H4 (cell line): ENCODE data around the gene DNAJC4. TPM values are rescaled to one million over a fixed set of nuclear protein-coding genes. Genes with fewer than 3 reads are reported as not detected.

Source experiments
- DNase-seq: peaks from one replicate; pipeline ENCODE4 v3.0.0-alpha.2; 2015; ENCODE audit warnings: low spot score
- total RNA-seq: library from RNA; depleted of rRNA; stranded (reverse); fragments of >200 nt; shearing (Covaris generic); gene quantifications from 2 replicates; pipeline ENCODE4 v1.2.3, GENCODE V29; 2014

Gene DNAJC4
- total RNA-seq, 1 experiment from 2014 or later: 2.5 TPM

- DNase-seq: no peak
Measured at GRCh38 chr11:64258356-64258755, 28.0 kb downstream of the DNAJC4 start.

DNA sequence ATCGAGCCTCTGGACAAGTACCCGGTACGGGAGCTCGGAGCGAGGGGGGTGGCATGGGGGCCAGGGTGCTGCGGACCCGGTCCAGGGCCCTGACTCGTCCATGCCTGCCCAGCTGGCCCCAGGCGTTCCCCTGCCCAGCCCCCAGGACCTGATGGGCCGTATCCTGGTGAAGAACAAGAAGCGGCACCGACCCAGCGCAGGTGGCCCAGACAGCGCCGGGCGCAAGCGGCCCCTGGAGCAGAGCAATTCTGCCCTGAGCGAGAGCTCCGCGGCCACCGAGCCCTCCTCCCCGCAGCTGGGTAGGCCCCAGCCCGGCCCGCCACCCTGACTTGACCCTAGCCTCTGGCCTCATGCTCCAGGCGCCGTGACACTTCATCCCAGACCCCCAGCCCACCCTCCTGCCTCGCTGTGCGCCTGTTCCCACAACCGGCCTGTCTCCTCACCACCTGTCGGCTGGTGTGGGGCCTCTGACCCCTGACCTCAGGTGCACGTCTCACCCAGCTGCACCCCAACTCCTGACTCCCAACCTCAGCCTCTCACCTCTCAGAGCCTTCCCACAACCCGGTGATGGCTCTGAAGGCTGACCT, 28.7 kb downstream of the DNAJC4 start:
- no peak for DNase-seq

GRCh38 chr11:64259533-64260067, 29.3 kb downstream of the DNAJC4 start:
- DNase-seq: no peak

- DNase-seq: no peak
Measured at GRCh38 chr11:64260147-64260708, 29.9 kb downstream of the DNAJC4 start.

DNA sequence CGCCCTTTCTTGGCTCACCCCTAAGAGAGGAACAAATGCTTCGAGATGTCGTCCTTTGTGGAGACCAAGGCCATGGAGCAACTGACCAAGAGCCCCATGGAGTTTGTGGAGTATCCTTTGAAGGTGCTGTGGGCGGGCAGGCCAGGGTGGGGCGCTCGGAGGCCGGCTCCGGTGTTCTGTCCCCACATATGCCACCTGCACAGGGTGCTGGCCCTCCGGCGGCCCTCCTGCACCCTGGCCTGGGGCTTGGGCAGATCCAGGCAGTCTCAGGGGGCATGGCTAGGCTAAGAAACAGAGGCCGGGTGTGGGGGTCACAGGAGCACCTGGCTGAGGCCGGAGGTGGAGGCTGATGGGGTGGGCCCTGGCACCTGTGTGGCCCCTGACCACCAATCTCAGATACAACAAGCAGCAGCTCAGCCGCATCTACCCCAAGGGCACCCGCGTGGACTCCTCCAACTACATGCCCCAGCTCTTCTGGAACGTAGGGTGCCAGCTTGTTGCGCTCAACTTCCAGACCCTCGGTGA, 31.3 kb downstream of the DNAJC4 start:
- DNase-seq: no peak

DNA sequence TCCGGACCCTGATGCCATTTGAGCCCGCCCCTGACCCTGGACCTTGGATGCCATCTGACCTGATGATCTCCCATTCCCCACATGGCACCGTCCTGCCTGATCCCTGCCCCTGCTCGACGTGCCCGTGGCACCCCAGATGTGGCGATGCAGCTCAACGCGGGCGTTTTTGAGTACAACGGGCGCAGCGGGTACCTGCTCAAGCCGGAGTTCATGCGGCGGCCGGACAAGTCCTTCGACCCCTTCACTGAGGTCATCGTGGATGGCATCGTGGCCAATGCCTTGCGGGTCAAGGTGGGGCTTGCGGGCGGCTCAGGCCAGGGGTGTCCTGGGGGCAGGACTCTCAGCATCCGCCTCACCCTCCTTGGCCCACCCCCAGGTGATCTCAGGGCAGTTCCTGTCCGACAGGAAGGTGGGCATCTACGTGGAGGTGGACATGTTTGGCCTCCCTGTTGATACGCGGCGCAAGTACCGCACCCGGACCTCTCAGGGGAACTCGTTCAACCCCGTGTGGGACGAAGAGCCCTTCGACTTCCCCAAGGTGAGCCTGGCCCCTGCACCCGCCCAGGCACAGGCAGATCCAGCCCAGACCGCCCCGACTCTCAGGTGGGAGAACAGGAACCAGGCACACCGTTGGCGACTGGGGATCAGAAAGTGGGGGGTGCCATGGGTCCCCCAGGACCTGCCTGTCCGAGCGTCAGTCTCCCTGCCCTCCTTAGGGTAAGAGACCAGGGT, 32.1 kb downstream of the DNAJC4 start:
- no peak for DNase-seq

- no peak for DNase-seq
Measured at GRCh38 chr11:64263021-64263946, 32.9 kb downstream of the DNAJC4 start.

- DNase-seq: no peak
Measured at GRCh38 chr11:64263947-64264317, 33.6 kb downstream of the DNAJC4 start.

GRCh38 chr11:64264371-64264852, 34.1 kb downstream of the DNAJC4 start:
- no peak for DNase-seq

DNA sequence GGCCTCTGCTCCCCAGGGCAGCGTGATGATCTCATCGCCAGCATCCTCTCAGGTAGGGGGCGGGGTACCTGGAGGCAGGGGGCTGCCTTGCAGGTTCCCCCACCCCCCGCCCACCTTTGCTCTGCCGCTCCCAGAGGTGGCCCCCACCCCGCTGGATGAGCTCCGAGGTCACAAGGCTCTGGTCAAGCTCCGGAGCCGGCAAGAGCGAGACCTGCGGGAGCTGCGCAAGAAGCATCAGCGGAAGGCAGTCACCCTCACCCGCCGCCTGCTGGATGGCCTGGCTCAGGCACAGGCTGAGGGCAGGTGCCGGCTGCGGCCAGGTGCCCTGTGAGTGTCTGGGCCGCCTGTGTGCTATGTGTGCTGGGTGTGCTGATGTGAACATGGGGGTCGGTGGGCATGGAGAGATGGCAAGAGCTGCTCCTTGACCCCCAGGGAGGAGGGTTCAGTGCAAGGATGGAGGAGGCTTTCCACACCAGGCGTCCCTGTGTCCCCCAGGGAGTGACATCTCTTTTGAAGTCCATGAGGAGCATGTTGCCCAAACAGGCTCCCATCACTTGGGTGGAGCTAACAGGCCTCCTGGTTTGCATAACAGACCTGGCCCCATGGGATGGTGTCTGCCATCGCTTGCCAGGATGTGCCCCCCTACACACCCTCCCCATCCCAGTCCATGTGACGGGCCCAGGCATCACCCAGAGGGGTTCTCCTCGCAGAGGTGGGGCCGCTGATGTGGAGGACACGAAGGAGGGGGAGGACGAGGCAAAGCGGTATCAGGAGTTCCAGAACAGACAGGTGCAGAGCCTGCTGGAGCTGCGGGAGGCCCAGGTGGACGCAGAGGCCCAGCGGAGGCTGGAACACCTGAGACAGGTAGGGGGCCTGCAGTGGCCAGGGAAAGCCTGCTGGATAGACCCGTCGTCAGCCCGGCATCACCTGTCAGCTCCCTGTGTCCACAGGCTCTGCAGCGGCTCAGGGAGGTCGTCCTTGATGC, 35.1 kb downstream of the DNAJC4 start:
- DNase-seq: no peak

DNA sequence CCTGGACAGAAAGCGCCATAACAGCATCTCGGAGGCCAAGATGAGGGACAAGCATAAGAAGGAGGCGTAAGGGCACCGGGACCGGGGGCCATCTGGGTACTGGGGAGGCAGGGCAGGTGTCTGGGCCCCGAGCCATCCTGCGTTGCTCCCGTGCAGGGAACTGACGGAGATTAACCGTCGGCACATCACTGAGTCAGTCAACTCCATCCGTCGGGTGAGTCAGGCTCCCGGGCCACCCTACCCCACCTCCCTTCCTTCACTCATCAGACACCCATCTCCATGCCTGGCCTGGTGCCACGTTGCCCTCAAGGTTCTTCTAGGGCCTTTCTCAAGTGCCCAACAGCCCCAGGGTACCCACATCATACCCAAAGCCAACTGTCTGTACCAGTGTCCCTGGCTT, 36.0 kb downstream of the DNAJC4 start:
- no peak for DNase-seq

DNA sequence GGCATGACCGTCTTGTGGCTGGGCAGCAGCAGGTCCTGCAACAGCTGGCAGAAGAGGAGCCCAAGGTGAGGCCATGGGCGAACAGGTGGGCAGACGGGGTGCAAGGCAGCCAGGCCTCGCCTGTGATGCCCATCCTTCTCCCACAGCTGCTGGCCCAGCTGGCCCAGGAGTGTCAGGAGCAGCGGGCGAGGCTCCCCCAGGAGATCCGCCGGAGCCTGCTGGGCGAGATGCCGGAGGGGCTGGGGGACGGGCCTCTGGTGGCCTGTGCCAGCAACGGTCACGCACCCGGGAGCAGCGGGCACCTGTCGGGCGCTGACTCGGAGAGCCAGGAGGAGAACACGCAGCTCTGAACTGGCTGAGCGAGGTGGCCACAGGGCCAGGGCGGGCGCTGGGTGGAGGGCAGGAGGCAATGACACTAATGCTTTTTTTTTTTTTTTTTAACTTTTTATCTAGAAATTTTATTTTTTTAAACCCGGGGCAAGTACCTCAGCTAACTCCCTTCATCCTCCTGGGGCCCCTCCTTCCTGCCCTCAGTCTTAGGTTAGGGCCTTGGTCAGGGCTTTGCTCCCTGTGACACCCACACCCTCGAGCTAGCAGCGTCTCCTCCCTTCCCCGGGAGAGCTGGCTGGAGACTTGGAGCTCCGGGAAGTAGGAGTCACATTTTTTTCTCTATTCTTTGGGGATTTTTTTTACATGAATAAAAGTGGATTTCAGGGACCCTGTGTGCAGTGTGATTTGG, 37.0 kb downstream of the DNAJC4 start:
- DNase-seq: no peak

GRCh38 chr11:64268025-64268892, 37.9 kb downstream of the DNAJC4 start:
- DNase-seq: peak; percentile 66

DNA sequence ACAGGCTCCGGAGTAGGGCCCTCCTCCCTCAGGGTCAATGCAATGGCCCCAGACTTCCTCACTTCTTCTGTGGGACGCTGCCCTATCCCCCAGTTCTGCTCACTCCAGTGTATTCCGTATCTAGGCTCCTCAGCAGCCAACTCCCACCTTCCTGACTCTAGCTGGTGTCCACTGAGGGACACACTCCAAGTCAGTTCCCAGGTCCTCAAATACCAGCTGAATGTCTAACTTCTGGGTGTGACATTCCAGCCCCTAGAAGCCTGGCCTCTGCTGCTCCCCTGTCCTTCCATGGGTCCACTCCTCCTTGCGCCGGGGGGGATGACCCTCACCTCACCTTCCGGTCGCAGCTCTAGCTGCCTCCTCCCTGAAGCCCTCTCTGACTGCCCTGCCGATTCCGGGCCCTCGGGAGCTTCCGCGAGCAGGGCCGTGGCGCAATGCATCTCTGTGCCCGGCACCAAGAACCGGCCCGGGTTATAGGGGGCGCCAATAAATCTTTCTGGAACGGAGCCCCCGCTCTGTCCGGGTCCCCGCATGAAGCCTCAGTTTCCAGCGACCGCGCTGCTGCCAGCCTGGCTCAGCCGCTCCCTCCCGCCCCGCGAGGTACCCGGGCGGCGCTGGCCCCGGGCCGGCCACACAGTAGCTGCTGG, 38.7 kb downstream of the DNAJC4 start:
- peak; percentile 58 for DNase-seq

DNA sequence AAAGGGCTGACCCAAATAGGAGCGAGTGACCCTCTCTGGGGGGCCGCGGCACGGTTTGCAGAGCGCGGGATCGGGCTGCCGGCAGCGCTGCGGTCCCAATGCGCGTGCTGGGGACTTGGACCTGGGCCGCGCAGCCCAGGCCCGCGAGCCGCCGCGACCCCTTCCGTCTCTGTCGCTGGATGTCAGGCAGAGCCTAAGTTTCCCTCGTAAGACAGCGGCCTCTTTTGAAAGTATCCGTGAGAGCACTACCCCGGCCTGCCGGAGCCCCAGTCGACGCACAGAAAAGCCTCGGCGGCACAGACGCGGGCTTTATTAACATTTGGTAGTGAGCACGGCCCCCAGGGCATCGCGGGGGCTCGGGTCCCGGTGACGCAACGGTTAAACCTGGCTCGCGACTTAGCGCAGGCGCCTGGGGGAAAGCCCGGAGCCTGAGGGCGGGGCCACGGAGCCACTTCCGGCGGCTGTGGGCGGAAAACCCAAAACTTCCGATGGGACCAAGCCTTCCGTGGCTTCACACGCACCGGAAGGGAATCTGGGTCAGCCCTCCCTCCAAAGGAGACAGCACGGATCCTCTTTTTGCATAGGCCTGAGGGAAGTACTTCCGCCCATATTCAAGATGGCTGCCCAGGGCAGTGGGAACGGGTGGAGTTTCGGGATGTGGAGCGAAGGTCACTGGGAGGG, 39.3 kb downstream of the DNAJC4 start:
- peak; percentile 99 for DNase-seq

GRCh38 chr11:64275031-64275800, 44.9 kb downstream of the DNAJC4 start:
- no peak for DNase-seq

- no peak for DNase-seq
Measured at GRCh38 chr11:64275841-64276240, 45.5 kb downstream of the DNAJC4 start.
